K562 (cell line): ENCODE results near the gene PRAME. TPM values are rescaled to one million over a fixed set of nuclear protein-coding genes. Genes with fewer than 3 reads are reported as not detected.

Experiments
- BRF1 ChIP-seq: IDR thresholded peaks from 3 replicates; pipeline ENCODE4 v1.6.1; 2011; ENCODE audit warnings: borderline replicate concordance, mild to moderate bottlenecking; ENCODE audit not compliant: insufficient read length; ENCODE audit errors: extremely low read depth
- CGGBP1 ChIP-seq: fragments of 250-450 bp; sonication (Bioruptor Pico); IDR thresholded peaks from 2 replicates; pipeline ENCODE4 v1.9.0; 2021; ENCODE audit warnings: mild to moderate bottlenecking
- EGR1 ChIP-seq: fragments of 450-650 bp; conservative IDR thresholded peaks from 2 replicates; pipeline ENCODE4 v1.6.1; 2017; ENCODE audit warnings: mild to moderate bottlenecking
- NFIC ChIP-seq: fragments of 450-650 bp; IDR thresholded peaks from 2 replicates; pipeline ENCODE4 v1.6.1; 2017; ENCODE audit warnings: mild to moderate bottlenecking, inconsistent platforms
- RERE ChIP-seq: sonication (generic); formaldehyde crosslinking; IDR thresholded peaks from 2 replicates; pipeline ENCODE4 v1.8.0; 2023; ENCODE audit warnings: missing genetic modification reagents, mild to moderate bottlenecking, borderline replicate concordance
- TEAD4 ChIP-seq, 2 experiments: sonication (generic) in 1 of 2; formaldehyde crosslinking in 1 of 2; IDR thresholded peaks; 2 replicates each; pipeline versions ENCODE4 v1.6.1 to v1.8.0; 2012 to 2022; ENCODE audit warnings: borderline replicate concordance in 1 of 2, inconsistent platforms in 1 of 2, low read length in 1 of 2, mild to moderate bottlenecking in 1 of 2, missing genetic modification reagents in 1 of 2
- TSC22D4 ChIP-seq: fragments of 450-650 bp; IDR thresholded peaks from 2 replicates; pipeline ENCODE4 v1.6.1; 2016; ENCODE audit warnings: missing genetic modification characterization, missing biosample characterization, control low read depth
- ZNF253 ChIP-seq: fragments of 250-450 bp; sonication (Bioruptor Pico); conservative IDR thresholded peaks from 2 replicates; pipeline ENCODE4 v1.6.1; 2021; ENCODE audit warnings: mild to moderate bottlenecking
- ZNF79 ChIP-seq: fragments of 250-450 bp; sonication (Bioruptor Pico); IDR thresholded peaks from 2 replicates; pipeline ENCODE4 v1.4.0; 2020; ENCODE audit warnings: low read depth, mild to moderate bottlenecking, moderate library complexity
- polyA plus RNA-seq, 8 experiments: library from polyadenylated mRNA; depleted of rRNA in 4 of 8; stranded (reverse) in 5 of 8; unstranded in 3 of 8; fragments of >200 nt; fragmentation: Nextera tagmentation in 2 of 8; fragmentation: Illumina TruSeq in 1 of 8; extraction: Ambion mirVana in 2 of 8; extraction: Trizol in 1 of 8; gene quantifications; 2 replicates each; pipeline versions ENCODE4 v1.2.1 to v1.2.3, GENCODE V29; 2011 to 2014; ENCODE audit warnings: inconsistent platforms in 1 of 8, missing spikeins in 1 of 8
- total RNA-seq, 7 experiments: library from RNA; depleted of rRNA in 6 of 7; stranded (reverse); fragments of >200 nt in 6 of 7; fragmentation: Illumina TruSeq in 2 of 7; extraction: Trizol in 2 of 7; gene quantifications; 2 replicates each; pipeline versions ENCODE4 v1.2.1 to v1.2.3, GENCODE V29; 2011 to 2021; ENCODE audit warnings: low replicate concordance in 1 of 7
- TF ChIP-seq, protein P1 (sequence below): IDR thresholded peaks from 3 replicates; pipeline ENCODE4 v1.6.1; 2011; ENCODE audit warnings: borderline replicate concordance, mild to moderate bottlenecking, moderate library complexity; ENCODE audit not compliant: insufficient read length; ENCODE audit errors: extremely low read depth
- TF ChIP-seq, protein P2 (sequence below), 2 experiments: IDR thresholded peaks in 1 of 2; conservative IDR thresholded peaks in 1 of 2; 2 replicates each; pipeline ENCODE4 v1.6.1; 2016; ENCODE audit warnings: low read depth in 2 of 2, mild to moderate bottlenecking in 1 of 2, missing compliant biosample characterization in 1 of 2, missing genetic modification characterization in 1 of 2, moderate library complexity in 1 of 2
- TF ChIP-seq, protein P3 (sequence below): sonication (generic); formaldehyde crosslinking; IDR thresholded peaks from 2 replicates; pipeline ENCODE4 v1.8.0; 2022; ENCODE audit warnings: mild to moderate bottlenecking, missing genetic modification reagents

Gene PRAME
- total and polyA plus RNA-seq, 9 of the 15 experiments (the other 6 are each of a cell fraction or from before 2014, with no cell fraction given) = 662 to 2,141 (median 1,142) TPM

- TF ChIP-seq, protein P1, sequence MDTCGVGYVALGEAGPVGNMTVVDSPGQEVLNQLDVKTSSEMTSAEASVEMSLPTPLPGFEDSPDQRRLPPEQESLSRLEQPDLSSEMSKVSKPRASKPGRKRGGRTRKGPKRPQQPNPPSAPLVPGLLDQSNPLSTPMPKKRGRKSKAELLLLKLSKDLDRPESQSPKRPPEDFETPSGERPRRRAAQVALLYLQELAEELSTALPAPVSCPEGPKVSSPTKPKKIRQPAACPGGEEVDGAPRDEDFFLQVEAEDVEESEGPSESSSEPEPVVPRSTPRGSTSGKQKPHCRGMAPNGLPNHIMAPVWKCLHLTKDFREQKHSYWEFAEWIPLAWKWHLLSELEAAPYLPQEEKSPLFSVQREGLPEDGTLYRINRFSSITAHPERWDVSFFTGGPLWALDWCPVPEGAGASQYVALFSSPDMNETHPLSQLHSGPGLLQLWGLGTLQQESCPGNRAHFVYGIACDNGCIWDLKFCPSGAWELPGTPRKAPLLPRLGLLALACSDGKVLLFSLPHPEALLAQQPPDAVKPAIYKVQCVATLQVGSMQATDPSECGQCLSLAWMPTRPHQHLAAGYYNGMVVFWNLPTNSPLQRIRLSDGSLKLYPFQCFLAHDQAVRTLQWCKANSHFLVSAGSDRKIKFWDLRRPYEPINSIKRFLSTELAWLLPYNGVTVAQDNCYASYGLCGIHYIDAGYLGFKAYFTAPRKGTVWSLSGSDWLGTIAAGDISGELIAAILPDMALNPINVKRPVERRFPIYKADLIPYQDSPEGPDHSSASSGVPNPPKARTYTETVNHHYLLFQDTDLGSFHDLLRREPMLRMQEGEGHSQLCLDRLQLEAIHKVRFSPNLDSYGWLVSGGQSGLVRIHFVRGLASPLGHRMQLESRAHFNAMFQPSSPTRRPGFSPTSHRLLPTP = no peak
- TF ChIP-seq CGGBP1 (CRISPR knock-in tag) = no peak
- no peak for TF ChIP-seq NFIC
- TF ChIP-seq TEAD4 (IDR thresholded peaks at IDR 0.05; ENCODE audit: low read length) = no peak
- peak; percentile 91; the same call in 1 of the 2 replicates for TF ChIP-seq TEAD4 (CRISPR knock-in tag; IDR thresholded peaks at IDR 0.05; ENCODE audit: borderline replicate concordance)
- TF ChIP-seq, protein P2, sequence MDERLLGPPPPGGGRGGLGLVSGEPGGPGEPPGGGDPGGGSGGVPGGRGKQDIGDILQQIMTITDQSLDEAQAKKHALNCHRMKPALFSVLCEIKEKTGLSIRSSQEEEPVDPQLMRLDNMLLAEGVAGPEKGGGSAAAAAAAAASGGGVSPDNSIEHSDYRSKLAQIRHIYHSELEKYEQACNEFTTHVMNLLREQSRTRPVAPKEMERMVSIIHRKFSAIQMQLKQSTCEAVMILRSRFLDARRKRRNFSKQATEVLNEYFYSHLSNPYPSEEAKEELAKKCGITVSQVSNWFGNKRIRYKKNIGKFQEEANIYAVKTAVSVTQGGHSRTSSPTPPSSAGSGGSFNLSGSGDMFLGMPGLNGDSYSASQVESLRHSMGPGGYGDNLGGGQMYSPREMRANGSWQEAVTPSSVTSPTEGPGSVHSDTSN (CRISPR knock-in tag; IDR thresholded peaks at IDR 0.05; ENCODE audit: low read depth) = no peak
- TF ChIP-seq, protein P2 (tag; conservative IDR thresholded peaks at IDR 0.05; ENCODE audit: low read depth) = no peak
- TF ChIP-seq ZNF79 (CRISPR knock-in tag) = no peak
- TF ChIP-seq RERE = 0 out of 2 replicates have a peak, but pooled peaks have one; percentile 18
- no peak for TF ChIP-seq EGR1
- no peak for TF ChIP-seq TSC22D4 (tag)
- TF ChIP-seq ZNF253 (CRISPR knock-in tag) = no peak
- TF ChIP-seq BRF1 = no peak
- TF ChIP-seq, protein P3, sequence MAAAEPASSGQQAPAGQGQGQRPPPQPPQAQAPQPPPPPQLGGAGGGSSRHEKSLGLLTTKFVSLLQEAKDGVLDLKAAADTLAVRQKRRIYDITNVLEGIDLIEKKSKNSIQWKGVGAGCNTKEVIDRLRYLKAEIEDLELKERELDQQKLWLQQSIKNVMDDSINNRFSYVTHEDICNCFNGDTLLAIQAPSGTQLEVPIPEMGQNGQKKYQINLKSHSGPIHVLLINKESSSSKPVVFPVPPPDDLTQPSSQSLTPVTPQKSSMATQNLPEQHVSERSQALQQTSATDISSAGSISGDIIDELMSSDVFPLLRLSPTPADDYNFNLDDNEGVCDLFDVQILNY (CRISPR knock-in tag) = peak; percentile 98
Observed at GRCh38 chr22:22508274-22509176, 50.5 kb downstream of the PRAME start, which contains the start of gene ZNF280B (continued).
